PC-9 (cell line): ENCODE results near the gene XXYLT1.

Experiments used
- EZH2 ChIP-seq: fragments of 200-600 bp; sonication (generic); IDR thresholded peaks from 2 replicates; pipeline ENCODE4 v1.8.0; 2017; ENCODE audit warnings: antibody characterized with exemption, low read depth
- TF ChIP-seq, protein P1 (sequence below): fragments of 200-600 bp; sonication (generic); conservative IDR thresholded peaks from 2 replicates; pipeline ENCODE4 v1.6.1; 2017; ENCODE audit warnings: mixed run types, antibody characterized with exemption, mild to moderate bottlenecking, moderate library complexity

DNA sequence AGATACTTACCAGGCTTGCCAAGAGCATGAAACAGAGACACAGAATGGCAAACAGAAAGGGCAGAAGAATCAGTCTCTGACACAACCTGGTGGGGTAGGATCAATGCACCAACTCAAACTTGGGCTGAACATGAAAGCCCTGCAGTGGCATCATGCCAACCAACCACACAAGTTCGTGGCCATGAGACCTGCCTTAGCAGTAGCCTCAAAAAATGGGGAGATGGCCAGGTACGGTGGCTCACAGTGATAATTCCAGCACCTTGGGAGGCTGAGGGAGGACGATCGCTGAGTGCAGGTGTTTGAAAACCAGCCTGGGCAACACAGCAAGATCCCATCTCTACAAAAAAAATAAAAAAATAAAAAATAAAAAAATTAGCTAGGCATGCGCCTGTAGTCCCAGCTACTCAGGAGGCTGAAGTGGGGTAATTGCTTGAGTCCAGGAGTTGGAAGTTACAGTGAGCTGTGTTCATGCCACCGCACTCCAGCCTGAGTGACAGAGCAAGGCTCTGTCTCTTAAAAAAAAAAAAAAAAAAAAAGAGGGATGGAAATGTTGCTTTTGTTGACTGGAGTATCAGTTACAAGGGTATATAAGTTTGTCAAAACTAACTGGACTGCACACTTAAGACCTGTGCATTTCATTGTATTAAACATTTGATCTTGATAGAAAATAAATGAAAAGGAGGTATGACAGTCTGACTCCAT is 93.4 kb downstream of the XXYLT1 start:
- TF ChIP-seq, protein P1, sequence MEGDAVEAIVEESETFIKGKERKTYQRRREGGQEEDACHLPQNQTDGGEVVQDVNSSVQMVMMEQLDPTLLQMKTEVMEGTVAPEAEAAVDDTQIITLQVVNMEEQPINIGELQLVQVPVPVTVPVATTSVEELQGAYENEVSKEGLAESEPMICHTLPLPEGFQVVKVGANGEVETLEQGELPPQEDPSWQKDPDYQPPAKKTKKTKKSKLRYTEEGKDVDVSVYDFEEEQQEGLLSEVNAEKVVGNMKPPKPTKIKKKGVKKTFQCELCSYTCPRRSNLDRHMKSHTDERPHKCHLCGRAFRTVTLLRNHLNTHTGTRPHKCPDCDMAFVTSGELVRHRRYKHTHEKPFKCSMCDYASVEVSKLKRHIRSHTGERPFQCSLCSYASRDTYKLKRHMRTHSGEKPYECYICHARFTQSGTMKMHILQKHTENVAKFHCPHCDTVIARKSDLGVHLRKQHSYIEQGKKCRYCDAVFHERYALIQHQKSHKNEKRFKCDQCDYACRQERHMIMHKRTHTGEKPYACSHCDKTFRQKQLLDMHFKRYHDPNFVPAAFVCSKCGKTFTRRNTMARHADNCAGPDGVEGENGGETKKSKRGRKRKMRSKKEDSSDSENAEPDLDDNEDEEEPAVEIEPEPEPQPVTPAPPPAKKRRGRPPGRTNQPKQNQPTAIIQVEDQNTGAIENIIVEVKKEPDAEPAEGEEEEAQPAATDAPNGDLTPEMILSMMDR = no peak
- TF ChIP-seq EZH2 = no peak
